Activated naive CD8-positive, alpha-beta T cell treated with anti-CD3 and anti-CD28 coated beads for 36 hours (primary cell): Measurements from ENCODE around the gene MCF2L. TPM values are rescaled to one million over a fixed set of nuclear protein-coding genes. Genes with fewer than 3 reads are reported as not detected.

Experiments
- DNase-seq: peaks from one replicate; pipeline ENCODE4 v3.0.0; 2021
- H3K27ac Mint-ChIP-seq: one replicate; pipeline ENCODE4 v1.8.0; 2022; ENCODE audit warnings: mild to moderate bottlenecking, moderate library complexity, mixed read lengths
- H3K27me3 Mint-ChIP-seq: one replicate; pipeline ENCODE4 v1.8.0; 2022; ENCODE audit warnings: mild to moderate bottlenecking, mixed read lengths
- H3K36me3 Mint-ChIP-seq: one replicate; pipeline ENCODE4 v1.8.0; 2021; ENCODE audit warnings: mild to moderate bottlenecking, mixed read lengths
- H3K4me1 Mint-ChIP-seq: one replicate; pipeline ENCODE4 v1.8.0; 2021; ENCODE audit warnings: mixed read lengths
- H3K4me3 Mint-ChIP-seq: one replicate; pipeline ENCODE4 v1.8.0; 2022; ENCODE audit warnings: mild to moderate bottlenecking, moderate library complexity, mixed read lengths
- H3K9me3 Mint-ChIP-seq: one replicate; pipeline ENCODE4 v1.8.0; 2022; ENCODE audit warnings: mixed read lengths
- total RNA-seq, 2 experiments: library from RNA; stranded (reverse); gene quantifications; one replicate each; pipeline ENCODE4 v1.2.3, GENCODE V29; 2021

Gene MCF2L
- total RNA-seq, 2 experiments from 2014 or later = 9.3 to 10.7 TPM

DNA sequence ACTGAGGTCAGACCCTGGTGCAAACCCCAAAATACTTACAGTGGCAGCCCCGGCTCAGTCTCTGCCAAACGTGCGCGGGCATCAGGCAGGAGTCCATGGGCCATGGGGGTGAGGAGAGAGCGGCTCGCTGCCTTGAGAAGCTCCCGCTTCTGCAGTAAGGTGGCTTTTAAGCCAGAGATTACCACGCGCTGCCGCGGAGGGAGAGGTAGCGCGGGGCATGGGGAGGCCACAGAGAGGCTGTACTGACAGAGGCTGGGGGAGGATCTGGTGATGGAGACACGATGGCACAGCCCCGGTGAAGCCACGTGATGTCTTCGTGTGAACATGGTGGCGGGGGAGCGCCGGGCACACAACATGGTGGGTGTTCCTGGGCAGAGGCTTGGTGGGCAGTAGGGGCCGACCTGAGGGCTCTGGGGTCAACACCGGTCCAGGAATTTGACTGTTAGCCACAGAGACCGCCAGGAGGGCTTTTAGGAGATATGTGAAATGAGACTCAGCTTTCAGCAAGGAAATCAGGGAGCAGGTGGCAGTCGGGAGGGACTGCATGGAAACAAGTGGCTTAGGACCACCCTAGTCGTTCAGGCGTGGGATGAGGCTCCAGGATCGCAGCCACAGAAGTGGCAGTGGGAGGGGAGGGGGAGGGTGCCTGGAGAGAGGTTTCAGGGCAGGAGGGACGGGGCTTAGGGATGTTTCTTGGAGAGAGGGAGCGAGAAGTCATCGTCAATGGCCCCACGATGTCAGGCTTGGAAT is 24.1 kb downstream of the MCF2L start:
- Mint-ChIP-seq H3K9me3 (no peaks in the 10 kb centered on the region), H3K4me3 (no peak overlapping the region), H3K27me3 (no peaks in the 10 kb centered on the region), H3K4me1 (peaks cover 4% of the 10 kb centered on the region), H3K27ac (no peak overlapping the region), H3K36me3 (peaks cover 5% of the 10 kb centered on the region)
- no peak for DNase-seq

DNA sequence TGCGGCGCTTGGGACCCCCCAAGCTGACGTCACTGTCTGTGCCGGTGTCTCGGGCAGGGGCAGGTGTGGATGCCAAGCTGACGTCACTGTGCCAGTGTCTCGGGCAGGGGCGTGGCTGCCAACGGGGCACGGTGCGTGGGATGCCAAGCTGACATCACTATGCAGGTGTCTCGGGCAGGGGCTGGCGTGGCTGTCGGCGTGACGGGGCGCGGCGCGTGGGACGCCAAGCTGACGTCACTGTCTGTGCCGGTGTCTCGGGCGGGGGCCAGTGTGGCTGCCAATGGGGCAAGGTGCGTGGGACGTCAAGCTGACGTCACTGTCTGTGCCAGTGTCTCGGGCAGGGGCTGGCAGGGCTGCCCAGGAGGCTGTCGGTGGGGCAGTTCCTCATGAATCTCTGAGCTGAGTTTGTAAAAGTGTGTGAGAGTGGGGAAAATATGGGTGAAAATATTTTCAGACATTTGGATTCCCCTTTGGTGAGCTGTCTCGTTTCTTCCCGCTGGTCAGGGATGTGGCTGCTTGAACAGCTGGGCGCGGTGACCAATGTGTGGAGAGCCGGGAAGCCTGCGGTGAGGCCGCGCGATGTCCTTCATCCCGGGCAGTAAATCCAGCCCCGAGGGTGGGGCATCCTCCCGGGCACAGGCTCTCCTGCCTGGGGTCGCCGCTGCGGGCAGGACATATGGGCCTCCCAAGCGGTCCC is 25.2 kb downstream of the MCF2L start:
- Mint-ChIP-seq H3K27ac (no peak overlapping the region), H3K9me3 (no peaks in the 10 kb centered on the region), H3K27me3 (no peaks in the 10 kb centered on the region), H3K36me3 (peaks cover 5% of the 10 kb centered on the region), H3K4me3 (no peak overlapping the region), H3K4me1 (peaks cover 4% of the 10 kb centered on the region)
- DNase-seq = no peak

DNA sequence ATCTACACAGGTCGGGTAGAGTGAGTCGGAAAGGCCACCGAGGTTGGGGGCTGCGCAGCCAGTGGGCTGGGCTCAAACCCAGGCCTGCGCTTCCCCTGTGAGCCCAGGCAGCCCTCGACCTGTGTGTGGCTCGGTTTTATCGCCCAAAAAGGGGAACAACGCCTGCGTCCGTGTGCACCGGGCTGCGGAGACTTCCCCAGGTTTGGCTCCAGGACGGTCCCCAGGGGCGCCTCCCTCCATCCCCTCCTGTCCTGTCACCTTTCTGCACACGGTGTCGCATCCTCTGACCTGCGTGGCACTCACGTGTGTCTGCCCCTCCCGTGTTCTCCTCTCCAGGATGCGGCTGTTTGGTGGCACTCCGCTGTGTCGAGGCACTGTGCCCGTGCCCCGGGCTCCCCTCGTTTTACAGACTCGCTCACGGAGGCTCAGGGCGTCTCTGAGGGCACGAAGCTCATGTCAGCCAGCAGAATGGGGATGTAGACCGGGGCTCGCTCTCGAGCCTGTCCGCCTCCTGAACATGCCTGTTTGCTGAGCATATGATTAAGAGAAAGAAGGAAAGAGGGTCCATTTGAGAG is 25.9 kb downstream of the MCF2L start:
- Mint-ChIP-seq H3K4me1 (peaks cover 6% of the 10 kb centered on the region), H3K4me3 (no peak overlapping the region), H3K36me3 (peaks cover 3% of the 10 kb centered on the region), H3K27me3 (no peaks in the 10 kb centered on the region), H3K9me3 (no peaks in the 10 kb centered on the region), H3K27ac (no peak overlapping the region)
- DNase-seq = no peak

DNA sequence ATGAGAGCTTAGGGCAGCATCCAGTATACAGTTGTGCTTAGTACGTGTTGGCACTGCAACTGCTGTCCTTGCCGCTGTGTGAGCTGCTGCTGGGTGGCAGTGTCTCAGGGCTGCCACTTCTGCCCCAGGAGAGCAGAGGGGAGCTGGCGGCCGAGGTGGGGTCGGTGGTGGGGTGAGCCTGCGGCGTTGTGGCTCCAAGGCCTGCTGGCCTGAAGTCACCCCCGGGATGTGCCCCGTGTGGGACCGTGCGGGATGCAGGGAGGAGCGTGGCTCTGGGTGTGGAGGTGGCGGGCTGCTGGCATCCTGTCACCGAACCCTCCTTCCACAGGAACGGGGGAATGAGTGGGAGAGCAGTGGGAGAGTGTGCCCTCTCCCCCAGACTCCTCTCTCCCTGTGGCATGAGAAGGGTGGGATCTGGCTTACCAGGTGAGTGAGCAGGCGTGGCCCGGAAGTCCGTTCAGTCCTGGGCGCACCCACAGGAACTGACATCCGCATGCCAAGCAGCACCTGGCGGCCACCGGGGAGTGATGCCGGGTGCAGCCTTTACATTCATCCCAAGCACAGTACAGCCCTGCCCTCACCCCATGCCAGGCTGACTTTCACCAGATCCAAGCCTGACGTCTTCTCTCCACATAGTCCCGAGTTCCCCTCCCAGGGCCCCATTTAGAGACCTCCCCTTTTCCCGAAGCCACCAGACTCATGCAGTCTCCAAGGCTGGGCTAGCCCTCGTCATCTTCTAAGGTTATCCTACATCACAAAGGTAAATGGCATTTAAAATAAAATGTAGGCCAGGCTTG is 26.6 kb downstream of the MCF2L start:
- Mint-ChIP-seq H3K27me3 (no peaks in the 10 kb centered on the region), H3K9me3 (no peaks in the 10 kb centered on the region), H3K4me3 (no peak overlapping the region), H3K36me3 (no peaks in the 10 kb centered on the region), H3K27ac (no peak overlapping the region), H3K4me1 (peaks cover 9% of the 10 kb centered on the region)
- DNase-seq = no peak

DNA sequence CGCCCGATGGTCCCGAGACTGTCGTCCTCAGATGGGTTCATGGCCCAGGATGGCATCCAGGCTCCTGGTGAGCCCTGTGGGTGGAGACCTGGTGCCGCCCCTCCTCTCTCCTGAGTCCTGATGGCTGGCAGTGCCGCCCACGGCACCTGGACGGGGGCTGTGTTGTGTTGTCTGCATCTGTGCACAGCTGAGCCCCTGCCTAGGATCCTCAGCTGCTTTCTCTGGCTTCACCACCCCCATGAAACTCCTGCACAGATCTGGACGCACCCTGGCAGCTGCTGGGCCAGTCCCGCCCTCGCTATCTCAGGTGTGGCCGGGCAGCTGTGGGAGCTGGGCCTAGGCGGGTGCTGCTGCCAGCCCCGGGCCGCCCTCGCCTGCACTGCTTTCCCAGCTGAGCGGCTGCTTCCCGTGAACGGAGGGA is 27.7 kb downstream of the MCF2L start:
- Mint-ChIP-seq H3K4me1 (peaks cover 17% of the 10 kb centered on the region), H3K4me3 (no peak overlapping the region), H3K27ac (no peak overlapping the region), H3K9me3 (no peaks in the 10 kb centered on the region), H3K27me3 (no peaks in the 10 kb centered on the region), H3K36me3 (no peaks in the 10 kb centered on the region)
- DNase-seq = no peak

DNA sequence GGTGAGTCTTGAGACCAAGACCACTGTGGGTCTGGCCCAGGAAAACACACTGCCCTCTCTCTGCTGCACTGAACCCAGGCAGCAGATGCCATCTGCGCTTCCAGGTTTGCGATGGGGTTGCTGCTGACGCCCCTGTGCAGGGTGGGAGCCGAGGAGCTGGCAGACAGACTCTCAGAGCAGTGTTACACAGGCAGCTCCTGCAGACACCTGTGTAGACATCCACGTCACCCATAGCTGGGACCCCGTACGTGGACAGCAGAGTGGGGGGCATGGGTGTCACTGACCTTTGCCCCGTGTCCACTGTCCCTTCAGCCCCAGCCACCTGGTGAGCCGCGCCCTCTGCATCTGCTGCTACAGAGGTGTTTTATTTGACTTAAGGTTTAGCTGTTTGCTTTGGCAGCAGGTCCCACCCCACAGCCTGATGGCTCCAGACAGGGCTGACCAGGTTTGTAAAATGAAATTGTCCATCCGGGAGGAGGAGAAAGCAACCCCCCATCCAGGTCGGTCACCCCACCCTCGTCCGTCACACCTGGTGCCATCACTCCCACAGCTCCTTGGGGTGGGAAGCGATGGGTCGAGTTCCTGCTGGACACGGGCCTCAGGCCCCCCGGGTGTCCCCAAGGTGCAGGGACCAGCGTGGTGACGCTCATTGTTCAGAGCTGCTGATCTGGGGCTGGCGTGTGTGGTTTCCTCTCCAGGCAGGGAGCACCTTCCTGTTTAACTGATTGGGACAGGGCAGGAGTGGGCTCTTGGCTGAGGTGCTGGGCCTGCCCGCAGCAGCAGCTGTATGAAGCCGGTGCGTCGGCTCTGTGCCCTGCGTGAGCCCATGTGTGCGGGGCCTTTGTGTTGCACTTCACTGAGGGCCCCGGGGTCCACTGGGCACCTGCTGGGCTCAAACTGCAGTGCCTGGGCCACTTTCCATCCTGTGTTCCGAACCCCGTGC is 28.4 kb downstream of the MCF2L start:
- no peaks in the 10 kb centered on the region for H3K27me3 Mint-ChIP-seq
- no peak overlapping the region for H3K27ac Mint-ChIP-seq
- peaks cover 12% of the 10 kb centered on the region for H3K4me1 Mint-ChIP-seq
- H3K4me3 Mint-ChIP-seq = no peak overlapping the region
- no peaks in the 10 kb centered on the region for H3K36me3 Mint-ChIP-seq
- no peaks in the 10 kb centered on the region for H3K9me3 Mint-ChIP-seq
- DNase-seq = no peak

DNA sequence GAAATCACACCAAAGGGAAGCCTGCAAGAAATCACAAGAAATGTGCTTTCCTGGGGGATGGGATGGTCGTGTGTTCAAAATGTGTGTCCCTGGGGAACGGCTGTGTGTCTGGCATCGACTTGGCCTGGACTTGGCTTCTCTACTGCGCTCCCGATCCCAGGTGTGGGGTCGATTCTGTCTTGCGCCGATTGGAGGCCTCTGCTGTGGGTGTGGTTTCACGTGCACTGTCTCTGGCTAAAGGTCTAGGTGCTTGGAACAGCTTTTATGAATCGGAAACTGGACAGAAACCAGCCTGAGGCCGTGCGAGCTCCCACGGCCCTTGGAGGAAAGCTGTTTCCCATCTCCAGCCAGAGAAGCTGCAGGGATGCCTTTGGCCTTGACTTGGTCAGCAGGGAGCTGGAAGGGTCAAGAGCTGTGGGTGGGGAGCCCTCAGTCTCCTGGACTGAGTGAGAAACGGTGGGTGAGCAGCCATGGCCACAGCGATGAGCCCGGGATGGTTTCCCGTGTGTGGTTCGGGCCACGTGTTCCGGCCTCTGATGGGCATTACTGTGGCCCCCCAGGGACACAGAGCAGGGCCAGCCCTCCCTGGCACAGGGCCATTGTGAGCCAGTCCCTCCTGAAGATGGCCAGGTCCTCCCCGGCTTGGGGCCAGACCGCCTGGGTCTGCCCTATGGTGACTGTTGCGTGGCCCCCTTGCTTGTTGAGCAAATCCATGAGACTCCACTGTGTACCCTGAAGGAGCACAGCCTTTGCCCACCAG is 29.7 kb downstream of the MCF2L start:
- Mint-ChIP-seq H3K27ac (no peak overlapping the region), H3K36me3 (no peaks in the 10 kb centered on the region), H3K27me3 (no peaks in the 10 kb centered on the region), H3K9me3 (no peaks in the 10 kb centered on the region), H3K4me1 (peaks cover 12% of the 10 kb centered on the region), H3K4me3 (no peak overlapping the region)
- no peak for DNase-seq

DNA sequence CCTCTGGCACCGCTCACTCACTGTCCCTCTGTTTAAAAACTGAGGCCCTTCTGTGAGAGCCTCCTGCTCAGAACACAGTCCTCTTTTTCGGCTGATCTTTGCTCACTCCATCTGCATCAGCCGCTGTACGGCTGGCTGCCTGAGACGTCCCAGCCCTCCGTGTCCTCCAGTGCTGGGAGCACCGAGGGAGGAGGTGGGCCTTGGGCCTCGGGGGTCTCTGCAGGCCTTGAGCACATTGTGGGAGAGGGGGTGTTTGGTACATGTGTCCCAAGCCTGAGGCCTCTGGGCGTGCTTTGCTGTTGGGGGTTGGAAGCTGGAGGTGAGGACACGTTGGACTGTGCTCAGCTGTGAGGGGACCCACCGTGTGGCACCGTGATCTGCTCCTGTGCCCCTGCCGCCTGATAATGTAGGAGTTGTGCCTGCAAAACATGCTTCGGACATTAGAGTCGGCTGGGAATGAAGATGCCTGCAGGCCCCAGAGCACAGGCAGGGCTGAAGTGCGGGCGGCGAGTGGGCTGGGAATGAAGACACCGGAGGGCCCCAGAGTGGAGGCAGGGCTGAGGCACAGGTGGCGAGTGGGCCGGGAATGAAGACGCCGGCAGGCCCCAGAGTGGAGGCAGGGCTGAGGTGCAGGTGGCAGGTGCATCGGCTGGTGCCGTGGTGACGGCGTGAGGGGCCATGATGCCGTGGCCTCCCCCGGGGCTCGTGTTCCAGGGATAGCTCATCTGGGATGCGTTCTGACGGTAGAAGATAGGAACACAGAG is 30.6 kb downstream of the MCF2L start:
- Mint-ChIP-seq H3K27ac (no peak overlapping the region), H3K4me3 (no peak overlapping the region), H3K36me3 (peaks cover 3% of the 10 kb centered on the region), H3K4me1 (peaks cover 12% of the 10 kb centered on the region), H3K9me3 (no peaks in the 10 kb centered on the region), H3K27me3 (no peaks in the 10 kb centered on the region)
- no peak for DNase-seq

DNA sequence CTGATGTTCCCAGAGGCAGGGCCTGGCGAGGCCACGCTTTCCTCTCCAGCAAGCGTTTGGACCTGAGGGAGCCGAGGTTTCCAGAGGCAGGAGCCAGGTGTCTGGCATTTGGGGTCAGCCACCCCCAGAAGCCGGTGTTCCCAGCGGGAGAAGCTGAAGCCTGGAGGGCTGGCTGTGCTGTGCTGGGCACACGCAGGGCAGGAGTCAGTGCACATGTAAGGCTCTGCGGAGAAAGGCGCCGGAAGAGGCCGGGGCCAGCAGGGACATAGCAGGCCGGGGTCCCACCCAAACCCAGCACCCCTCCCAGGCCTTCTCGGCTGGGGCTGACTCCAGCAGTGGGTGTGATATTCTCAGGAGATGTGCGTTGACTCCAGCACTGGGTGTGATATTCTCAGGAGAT is 31.6 kb downstream of the MCF2L start:
- Mint-ChIP-seq H3K9me3 (peaks cover 4% of the 10 kb centered on the region), H3K27ac (no peak overlapping the region), H3K27me3 (peaks cover 9% of the 10 kb centered on the region), H3K4me1 (peaks cover 17% of the 10 kb centered on the region), H3K4me3 (no peak overlapping the region), H3K36me3 (peaks cover 13% of the 10 kb centered on the region)
- DNase-seq = no peak

DNA sequence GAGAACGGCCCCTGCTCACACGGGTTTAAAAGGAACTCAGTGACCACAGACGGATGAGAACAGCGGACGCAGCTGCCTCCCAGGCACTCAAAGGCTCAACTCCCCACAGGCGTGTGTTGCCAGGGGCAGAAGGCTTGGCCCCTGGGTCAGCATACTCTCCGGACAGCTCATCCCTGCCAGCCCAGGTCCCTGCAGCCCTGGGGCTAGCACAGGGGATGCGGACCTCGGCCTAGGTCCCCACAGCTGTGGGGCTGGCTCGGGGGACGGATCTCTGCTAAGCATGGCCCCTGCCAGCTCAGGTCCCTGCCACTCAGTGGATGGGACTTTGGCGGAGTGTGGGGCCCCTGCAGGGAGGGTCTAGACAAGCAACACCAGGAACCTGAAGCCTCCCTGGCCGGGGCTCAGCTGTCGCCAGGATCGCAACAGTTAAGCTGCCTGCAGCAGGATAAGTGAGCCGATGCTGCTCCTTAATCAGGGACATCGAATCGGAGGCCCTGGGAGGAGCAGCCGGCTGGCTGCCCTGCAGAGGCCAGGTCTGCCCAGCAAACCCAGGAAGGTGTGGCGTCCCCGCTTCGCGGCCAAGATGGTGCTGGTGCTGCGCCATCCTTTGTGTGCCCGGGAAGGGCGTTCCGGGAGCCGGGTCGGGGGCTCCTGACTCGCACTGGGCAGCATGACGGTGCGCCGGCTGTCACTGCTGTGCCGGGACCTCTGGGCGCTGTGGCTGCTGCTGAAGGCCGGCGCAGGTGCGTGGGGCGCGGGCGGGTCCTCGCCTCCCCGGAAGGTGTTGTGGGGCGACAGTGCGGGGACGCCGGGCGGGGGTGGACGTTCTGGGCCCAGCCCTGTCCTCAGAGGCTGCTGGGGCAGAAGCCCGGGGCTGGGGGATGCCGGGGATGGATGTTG is 32.5 kb downstream of the MCF2L start:
- peaks cover 4% of the 10 kb centered on the region for H3K9me3 Mint-ChIP-seq
- peaks cover 10% of the 10 kb centered on the region for H3K27me3 Mint-ChIP-seq
- H3K36me3 Mint-ChIP-seq = peaks cover 13% of the 10 kb centered on the region
- DNase-seq = no peak
- peaks cover 18% of the 10 kb centered on the region for H3K4me1 Mint-ChIP-seq
- no peak overlapping the region for H3K27ac Mint-ChIP-seq
- H3K4me3 Mint-ChIP-seq = no peak overlapping the region

DNA sequence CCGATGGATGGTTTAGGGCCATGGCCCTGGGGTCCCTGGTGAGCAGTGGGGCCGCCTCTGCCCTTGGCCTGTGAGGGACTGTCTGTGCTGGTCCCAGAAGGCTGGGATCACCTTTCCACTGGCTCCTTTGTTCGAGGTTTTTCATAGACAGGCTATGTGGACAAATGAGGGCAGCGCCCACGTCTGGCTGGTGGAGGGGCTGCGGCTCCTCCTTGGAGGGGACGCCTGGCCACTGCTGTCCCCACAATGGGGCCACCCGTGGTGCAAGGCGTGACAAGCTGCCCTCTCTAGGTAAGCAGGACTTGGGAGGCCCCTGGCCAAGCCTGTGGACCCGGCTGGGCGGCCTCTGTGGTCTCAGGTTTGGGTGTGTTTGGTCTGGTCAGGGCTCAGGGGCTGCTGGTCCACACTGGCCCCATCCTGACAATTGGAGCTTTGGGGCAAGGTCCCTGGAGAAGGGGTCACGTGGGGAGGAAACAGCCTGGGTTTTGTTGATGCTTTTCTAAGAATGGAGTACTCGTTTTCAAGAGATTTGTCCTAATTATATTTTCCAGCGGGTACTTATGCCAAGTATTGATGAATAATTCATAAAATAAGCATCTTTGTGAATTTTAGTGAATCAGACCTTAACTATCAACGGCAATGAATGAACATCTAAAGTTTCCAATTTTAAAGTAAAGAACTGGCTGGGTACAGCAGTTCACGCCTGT is 33.3 kb downstream of the MCF2L start:
- H3K4me1 Mint-ChIP-seq = peaks cover 18% of the 10 kb centered on the region
- peaks cover 4% of the 10 kb centered on the region for H3K9me3 Mint-ChIP-seq
- H3K4me3 Mint-ChIP-seq = no peak overlapping the region
- DNase-seq = no peak
- H3K27ac Mint-ChIP-seq = no peak overlapping the region
- peaks cover 10% of the 10 kb centered on the region for H3K27me3 Mint-ChIP-seq
- peaks cover 13% of the 10 kb centered on the region for H3K36me3 Mint-ChIP-seq

DNA sequence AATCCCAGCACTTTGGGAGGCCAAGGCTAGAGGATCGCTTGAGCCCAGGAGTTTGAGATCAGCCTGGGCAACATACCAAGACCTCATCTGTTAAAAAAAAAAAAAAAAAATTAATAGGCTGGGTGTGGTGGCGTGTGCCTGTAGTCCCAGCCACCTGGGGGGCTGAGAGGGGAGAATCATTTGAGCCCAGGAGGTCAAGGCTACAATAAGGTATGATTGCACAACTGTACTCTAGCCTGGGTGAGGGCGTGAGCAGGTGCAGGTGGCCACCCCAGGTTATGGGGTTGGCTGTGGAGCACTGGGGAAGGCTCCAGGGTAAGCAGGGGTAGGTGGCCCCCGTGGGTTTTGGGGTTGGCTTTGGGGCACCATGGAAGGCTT is 33.9 kb downstream of the MCF2L start:
- H3K9me3 Mint-ChIP-seq = peaks cover 4% of the 10 kb centered on the region
- DNase-seq = no peak
- peaks cover 13% of the 10 kb centered on the region for H3K36me3 Mint-ChIP-seq
- peaks cover 10% of the 10 kb centered on the region for H3K27me3 Mint-ChIP-seq
- no peak overlapping the region for H3K27ac Mint-ChIP-seq
- H3K4me3 Mint-ChIP-seq = no peak overlapping the region
- peaks cover 18% of the 10 kb centered on the region for H3K4me1 Mint-ChIP-seq
